WTC11 (cell line): ENCODE data around the gene AHRR. TPM values are rescaled to one million over a fixed set of nuclear protein-coding genes. Genes with fewer than 3 reads are reported as not detected.
A peak's percentile ranks its signal among the peaks of the same experiment; 100 is the strongest.

Experiments
- ATAC-seq: fragments of 200-7000 bp; cut with Tn5 transposase; 2 replicates; pipeline ENCODE4 v1.10.0; 2021; ENCODE audit warnings: mild to moderate bottlenecking, moderate library complexity
- CTCF ChIA-PET: fragments of 300-600 bp; sonication (Branson Sonifier 250); formaldehyde crosslinking; loops from one replicate; lab custom pipeline; 2021; ENCODE audit warnings: antibody characterized with exemption; lab: Charles Lee
- POLR2A ChIA-PET: fragments of 350-600 bp; sonication (Branson Sonifier 250); formaldehyde crosslinking; loops from one replicate; lab custom pipeline; 2021; ENCODE audit warnings: antibody characterized with exemption; lab: Charles Lee
- DNase-seq: peaks from one replicate; pipeline ENCODE4 v3.0.0; 2021; ENCODE audit warnings: low spot score
- H3K27ac Mint-ChIP-seq: 2 replicates; pipeline ENCODE4 v1.8.0; 2021; ENCODE audit warnings: mixed read lengths
- H3K27me3 Mint-ChIP-seq: 2 replicates; pipeline ENCODE4 v1.8.0; 2021; ENCODE audit warnings: low read depth, mild to moderate bottlenecking, moderate library complexity, mixed read lengths
- H3K36me3 Mint-ChIP-seq: 2 replicates; pipeline ENCODE4 v1.8.0; 2021; ENCODE audit warnings: mixed read lengths
- H3K4me1 Mint-ChIP-seq: 2 replicates; pipeline ENCODE4 v1.8.0; 2022; ENCODE audit warnings: mixed read lengths
- H3K4me3 Mint-ChIP-seq: 2 replicates; pipeline ENCODE4 v1.8.0; 2021; ENCODE audit warnings: mild to moderate bottlenecking, moderate library complexity, mixed read lengths
- H3K9me3 Mint-ChIP-seq: 2 replicates; pipeline ENCODE4 v1.8.0; 2021; ENCODE audit warnings: mixed read lengths
- GTF2I ChIP-seq: fragments of 250-450 bp; sonication (Bioruptor Pico); conservative IDR thresholded peaks from 2 replicates; pipeline ENCODE4 v1.4.0; 2021; ENCODE audit warnings: mild to moderate bottlenecking
- HMGA2 ChIP-seq: fragments of 250-450 bp; sonication (Bioruptor Pico); IDR thresholded peaks from 2 replicates; pipeline ENCODE4 v1.4.0; 2021; ENCODE audit warnings: mild to moderate bottlenecking, moderate library complexity
- KAT7 ChIP-seq: sonication (generic); formaldehyde crosslinking; IDR thresholded peaks from 2 replicates; pipeline ENCODE4 v1.8.1; 2023; ENCODE audit warnings: missing genetic modification reagents, mild to moderate bottlenecking, borderline replicate concordance
- NFYB ChIP-seq: sonication (generic); formaldehyde crosslinking; conservative IDR thresholded peaks from 2 replicates; pipeline ENCODE4 v1.8.0; 2022; ENCODE audit warnings: low read depth, missing genetic modification reagents
- RELA ChIP-seq: sonication (generic); formaldehyde crosslinking; IDR thresholded peaks from 2 replicates; pipeline ENCODE4 v1.8.1; 2022; ENCODE audit warnings: missing genetic modification reagents, mild to moderate bottlenecking, borderline replicate concordance
- RORB ChIP-seq: fragments of 250-450 bp; sonication (Bioruptor Pico); IDR thresholded peaks from 2 replicates; pipeline ENCODE4 v1.9.0; 2021; ENCODE audit warnings: mild to moderate bottlenecking
- SMAD4 ChIP-seq: sonication (generic); formaldehyde crosslinking; IDR thresholded peaks from 2 replicates; pipeline ENCODE4 v1.8.0; 2022; ENCODE audit warnings: mild to moderate bottlenecking, missing genetic modification reagents
- SOX15 ChIP-seq: fragments of 250-450 bp; sonication (Bioruptor Pico); IDR thresholded peaks from 2 replicates; pipeline ENCODE4 v1.9.0; 2021; ENCODE audit warnings: mild to moderate bottlenecking
- ZNF138 ChIP-seq: sonication (generic); formaldehyde crosslinking; conservative IDR thresholded peaks from 2 replicates; pipeline ENCODE4 v1.8.1; 2022; ENCODE audit warnings: mild to moderate bottlenecking, moderate library complexity, missing genetic modification reagents
- ZNF423 ChIP-seq: fragments of 250-450 bp; sonication (Bioruptor Pico); IDR thresholded peaks from 2 replicates; pipeline ENCODE4 v2.1.2; 2022; ENCODE audit warnings: mild to moderate bottlenecking, moderate library complexity
- total RNA-seq: library from RNA; stranded (reverse); gene quantifications from 3 replicates; pipeline ENCODE4 v1.2.3, GENCODE V29; 2021
- TF ChIP-seq, protein P1 (sequence below): sonication (generic); formaldehyde crosslinking; IDR thresholded peaks from 2 replicates; pipeline ENCODE4 v1.8.1; 2023; ENCODE audit warnings: mild to moderate bottlenecking, missing genetic modification reagents, borderline replicate concordance
- TF ChIP-seq, protein P2 (sequence below): fragments of 200-600 bp; IDR thresholded peaks from 2 replicates; pipeline ENCODE4 v1.8.0; 2022; ENCODE audit warnings: antibody characterized with exemption
- TF ChIP-seq, protein P3 (sequence below): sonication (generic); formaldehyde crosslinking; IDR thresholded peaks from 2 replicates; pipeline ENCODE4 v1.8.1; 2023; ENCODE audit warnings: mild to moderate bottlenecking, missing genetic modification reagents
- TF ChIP-seq, protein P4 (sequence below): sonication (generic); formaldehyde crosslinking; IDR thresholded peaks from 2 replicates; pipeline ENCODE4 v1.8.1; 2022; ENCODE audit warnings: mild to moderate bottlenecking, moderate library complexity, missing genetic modification reagents
- TF ChIP-seq, protein P5 (sequence below): sonication (generic); formaldehyde crosslinking; IDR thresholded peaks from 2 replicates; pipeline ENCODE4 v1.8.1; 2022; ENCODE audit warnings: low read depth, missing genetic modification reagents, borderline replicate concordance
- TF ChIP-seq, protein P6 (sequence below): fragments of 250-450 bp; sonication (Bioruptor Pico); IDR thresholded peaks from 2 replicates; pipeline ENCODE4 v1.8.0; 2021; ENCODE audit warnings: mild to moderate bottlenecking

Gene AHRR
- total RNA-seq, 1 experiment from 2014 or later, result 4.5 TPM

DNA sequence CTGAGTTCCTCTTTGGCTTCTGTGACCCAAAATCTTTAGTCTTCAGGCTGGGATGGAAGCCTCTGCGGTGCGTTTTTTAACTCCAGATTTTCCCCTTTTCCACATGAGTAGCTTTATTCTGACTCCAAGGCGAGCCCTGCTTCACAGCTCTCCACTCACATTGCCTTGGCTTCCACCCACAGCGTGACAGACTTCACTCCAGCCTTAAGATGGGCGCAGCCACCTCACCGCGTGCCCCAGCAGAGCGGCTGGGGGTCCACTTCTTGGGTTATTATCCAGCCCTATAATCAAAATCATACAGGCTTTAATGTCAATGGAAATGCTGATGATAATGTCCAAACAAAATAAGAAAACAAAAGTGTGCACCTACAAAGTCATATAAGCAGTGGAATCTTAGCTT, 122.7 kb downstream of the AHRR start (continued):
- TF ChIP-seq, protein P1, sequence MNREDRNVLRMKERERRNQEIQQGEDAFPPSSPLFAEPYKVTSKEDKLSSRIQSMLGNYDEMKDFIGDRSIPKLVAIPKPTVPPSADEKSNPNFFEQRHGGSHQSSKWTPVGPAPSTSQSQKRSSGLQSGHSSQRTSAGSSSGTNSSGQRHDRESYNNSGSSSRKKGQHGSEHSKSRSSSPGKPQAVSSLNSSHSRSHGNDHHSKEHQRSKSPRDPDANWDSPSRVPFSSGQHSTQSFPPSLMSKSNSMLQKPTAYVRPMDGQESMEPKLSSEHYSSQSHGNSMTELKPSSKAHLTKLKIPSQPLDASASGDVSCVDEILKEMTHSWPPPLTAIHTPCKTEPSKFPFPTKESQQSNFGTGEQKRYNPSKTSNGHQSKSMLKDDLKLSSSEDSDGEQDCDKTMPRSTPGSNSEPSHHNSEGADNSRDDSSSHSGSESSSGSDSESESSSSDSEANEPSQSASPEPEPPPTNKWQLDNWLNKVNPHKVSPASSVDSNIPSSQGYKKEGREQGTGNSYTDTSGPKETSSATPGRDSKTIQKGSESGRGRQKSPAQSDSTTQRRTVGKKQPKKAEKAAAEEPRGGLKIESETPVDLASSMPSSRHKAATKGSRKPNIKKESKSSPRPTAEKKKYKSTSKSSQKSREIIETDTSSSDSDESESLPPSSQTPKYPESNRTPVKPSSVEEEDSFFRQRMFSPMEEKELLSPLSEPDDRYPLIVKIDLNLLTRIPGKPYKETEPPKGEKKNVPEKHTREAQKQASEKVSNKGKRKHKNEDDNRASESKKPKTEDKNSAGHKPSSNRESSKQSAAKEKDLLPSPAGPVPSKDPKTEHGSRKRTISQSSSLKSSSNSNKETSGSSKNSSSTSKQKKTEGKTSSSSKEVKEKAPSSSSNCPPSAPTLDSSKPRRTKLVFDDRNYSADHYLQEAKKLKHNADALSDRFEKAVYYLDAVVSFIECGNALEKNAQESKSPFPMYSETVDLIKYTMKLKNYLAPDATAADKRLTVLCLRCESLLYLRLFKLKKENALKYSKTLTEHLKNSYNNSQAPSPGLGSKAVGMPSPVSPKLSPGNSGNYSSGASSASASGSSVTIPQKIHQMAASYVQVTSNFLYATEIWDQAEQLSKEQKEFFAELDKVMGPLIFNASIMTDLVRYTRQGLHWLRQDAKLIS (CRISPR knock-in tag), result no peak
- TF ChIP-seq ZNF423 (CRISPR knock-in tag), result no peak

DNA sequence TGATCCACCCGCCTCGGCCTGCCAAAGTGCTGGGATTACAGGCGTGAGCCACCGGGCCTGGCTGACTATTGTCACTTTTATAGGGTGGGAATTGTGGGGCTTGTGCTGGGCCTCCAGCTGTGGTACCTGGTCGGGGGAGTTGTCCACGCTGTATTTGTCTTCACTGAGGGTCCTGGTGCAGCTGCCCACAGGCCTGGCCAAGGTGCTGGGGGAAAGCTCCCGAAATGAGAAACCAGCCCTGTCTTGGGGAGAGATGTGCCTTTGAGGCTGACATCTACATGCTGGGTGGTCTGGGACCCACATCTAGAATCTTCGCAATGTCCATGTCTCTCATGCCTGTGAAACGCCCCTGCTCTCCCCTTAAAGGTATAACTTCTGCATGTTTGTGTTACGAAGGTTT, 124.1 kb downstream of the AHRR start:
- no peak overlapping the region for H3K4me3 Mint-ChIP-seq

DNA sequence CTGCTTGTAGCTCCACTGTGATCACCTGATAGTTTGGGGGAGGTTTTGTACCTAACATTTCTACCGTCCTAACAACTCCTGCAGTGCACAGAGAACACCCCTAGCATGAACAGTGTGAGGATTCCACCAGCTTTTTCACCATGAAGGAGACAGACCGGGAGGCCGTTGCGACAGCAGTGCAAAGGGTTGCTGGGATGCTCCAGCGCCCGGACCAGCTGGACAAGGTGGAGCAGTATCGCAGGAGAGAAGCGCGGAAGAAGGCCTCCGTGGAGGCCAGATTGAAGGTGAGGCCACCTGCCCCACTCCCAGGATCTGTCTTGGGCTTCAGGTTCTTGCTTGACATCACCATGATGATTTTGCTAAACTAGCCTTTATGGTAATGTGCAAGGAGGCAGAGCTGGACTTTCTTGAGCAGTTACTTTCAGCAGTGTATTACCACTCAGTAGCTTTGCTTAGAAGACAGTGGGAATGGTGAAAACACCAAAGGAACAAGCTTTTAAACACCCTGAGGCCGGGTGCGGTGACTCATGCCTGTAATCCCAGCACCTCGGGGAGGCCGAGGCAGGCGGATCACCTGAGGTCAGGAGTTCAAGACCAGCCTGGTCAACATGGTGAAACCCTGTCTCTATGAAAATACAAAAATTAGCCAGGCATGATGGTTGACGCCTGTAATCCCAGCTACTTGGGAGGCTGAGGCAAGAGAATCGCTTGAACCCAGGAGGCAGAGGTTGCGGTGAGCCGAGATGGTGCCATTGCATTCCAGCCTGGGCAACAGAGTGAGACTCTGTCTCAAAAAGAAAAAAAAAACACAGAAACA, 124.8 kb downstream of the AHRR start:
- ChIA-PET CTCF (interaction anchor here (0.6 to 3.7 kb wide), 66 partner anchors 9 to 502 kb away, joined by 3 to 33 read pairs (median 4); partner anchors contain the start of genes CCDC127, SDHA and SLC9A3), POLR2A (no interaction called here)
- Mint-ChIP-seq H3K4me3 (no peak overlapping the region), H3K36me3 (peaks cover 47% of the 10 kb centered on the region), H3K27me3 (peaks cover 5% of the 10 kb centered on the region), H3K27ac (peak overlapping the region; percentile 60; the same call in 1 of the 2 replicates), H3K4me1 (peaks cover 16% of the 10 kb centered on the region), H3K9me3 (no peaks in the 10 kb centered on the region)
- DNase-seq (no peak), ATAC-seq (no peak)
- TF ChIP-seq, protein P2, sequence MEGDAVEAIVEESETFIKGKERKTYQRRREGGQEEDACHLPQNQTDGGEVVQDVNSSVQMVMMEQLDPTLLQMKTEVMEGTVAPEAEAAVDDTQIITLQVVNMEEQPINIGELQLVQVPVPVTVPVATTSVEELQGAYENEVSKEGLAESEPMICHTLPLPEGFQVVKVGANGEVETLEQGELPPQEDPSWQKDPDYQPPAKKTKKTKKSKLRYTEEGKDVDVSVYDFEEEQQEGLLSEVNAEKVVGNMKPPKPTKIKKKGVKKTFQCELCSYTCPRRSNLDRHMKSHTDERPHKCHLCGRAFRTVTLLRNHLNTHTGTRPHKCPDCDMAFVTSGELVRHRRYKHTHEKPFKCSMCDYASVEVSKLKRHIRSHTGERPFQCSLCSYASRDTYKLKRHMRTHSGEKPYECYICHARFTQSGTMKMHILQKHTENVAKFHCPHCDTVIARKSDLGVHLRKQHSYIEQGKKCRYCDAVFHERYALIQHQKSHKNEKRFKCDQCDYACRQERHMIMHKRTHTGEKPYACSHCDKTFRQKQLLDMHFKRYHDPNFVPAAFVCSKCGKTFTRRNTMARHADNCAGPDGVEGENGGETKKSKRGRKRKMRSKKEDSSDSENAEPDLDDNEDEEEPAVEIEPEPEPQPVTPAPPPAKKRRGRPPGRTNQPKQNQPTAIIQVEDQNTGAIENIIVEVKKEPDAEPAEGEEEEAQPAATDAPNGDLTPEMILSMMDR, result no peak
- TF ChIP-seq RORB (CRISPR knock-in tag), result no peak
- TF ChIP-seq SOX15 (CRISPR knock-in tag), result no peak
- no peak for TF ChIP-seq KAT7 (CRISPR knock-in tag)
- TF ChIP-seq ZNF138 (CRISPR knock-in tag), result no peak
- TF ChIP-seq HMGA2 (CRISPR knock-in tag), result no peak
- no peak for TF ChIP-seq SMAD4 (CRISPR knock-in tag)
- TF ChIP-seq NFYB (CRISPR knock-in tag), result no peak

More for the DNA sequence above, 124.1 kb downstream of the AHRR start:
- CTCF ChIA-PET, result interaction anchor here (1.6 to 3.7 kb wide), 6 partner anchors 14 to 129 kb away, joined by 5 to 33 read pairs (median 14); no protein-coding TSS in a partner anchor
- POLR2A ChIA-PET, result interaction anchor here (0.7 kb wide), 1 partner anchor 223 kb away, joined by 6 read pairs; no protein-coding TSS in a partner anchor
- Mint-ChIP-seq H3K9me3 (no peaks in the 10 kb centered on the region), H3K36me3 (peaks cover 41% of the 10 kb centered on the region), H3K4me1 (peaks cover 16% of the 10 kb centered on the region), H3K27me3 (peaks cover 5% of the 10 kb centered on the region), H3K27ac (peak overlapping the region; percentile 60; the same call in 1 of the 2 replicates)
- DNase-seq (no peak), ATAC-seq (no peak)
- TF ChIP-seq, protein P3, sequence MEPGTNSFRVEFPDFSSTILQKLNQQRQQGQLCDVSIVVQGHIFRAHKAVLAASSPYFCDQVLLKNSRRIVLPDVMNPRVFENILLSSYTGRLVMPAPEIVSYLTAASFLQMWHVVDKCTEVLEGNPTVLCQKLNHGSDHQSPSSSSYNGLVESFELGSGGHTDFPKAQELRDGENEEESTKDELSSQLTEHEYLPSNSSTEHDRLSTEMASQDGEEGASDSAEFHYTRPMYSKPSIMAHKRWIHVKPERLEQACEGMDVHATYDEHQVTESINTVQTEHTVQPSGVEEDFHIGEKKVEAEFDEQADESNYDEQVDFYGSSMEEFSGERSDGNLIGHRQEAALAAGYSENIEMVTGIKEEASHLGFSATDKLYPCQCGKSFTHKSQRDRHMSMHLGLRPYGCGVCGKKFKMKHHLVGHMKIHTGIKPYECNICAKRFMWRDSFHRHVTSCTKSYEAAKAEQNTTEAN (CRISPR knock-in tag), result no peak
- TF ChIP-seq, protein P4, sequence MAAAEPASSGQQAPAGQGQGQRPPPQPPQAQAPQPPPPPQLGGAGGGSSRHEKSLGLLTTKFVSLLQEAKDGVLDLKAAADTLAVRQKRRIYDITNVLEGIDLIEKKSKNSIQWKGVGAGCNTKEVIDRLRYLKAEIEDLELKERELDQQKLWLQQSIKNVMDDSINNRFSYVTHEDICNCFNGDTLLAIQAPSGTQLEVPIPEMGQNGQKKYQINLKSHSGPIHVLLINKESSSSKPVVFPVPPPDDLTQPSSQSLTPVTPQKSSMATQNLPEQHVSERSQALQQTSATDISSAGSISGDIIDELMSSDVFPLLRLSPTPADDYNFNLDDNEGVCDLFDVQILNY, result no peak
- no peak for TF ChIP-seq ZNF138 (CRISPR knock-in tag)
- TF ChIP-seq, protein P5, sequence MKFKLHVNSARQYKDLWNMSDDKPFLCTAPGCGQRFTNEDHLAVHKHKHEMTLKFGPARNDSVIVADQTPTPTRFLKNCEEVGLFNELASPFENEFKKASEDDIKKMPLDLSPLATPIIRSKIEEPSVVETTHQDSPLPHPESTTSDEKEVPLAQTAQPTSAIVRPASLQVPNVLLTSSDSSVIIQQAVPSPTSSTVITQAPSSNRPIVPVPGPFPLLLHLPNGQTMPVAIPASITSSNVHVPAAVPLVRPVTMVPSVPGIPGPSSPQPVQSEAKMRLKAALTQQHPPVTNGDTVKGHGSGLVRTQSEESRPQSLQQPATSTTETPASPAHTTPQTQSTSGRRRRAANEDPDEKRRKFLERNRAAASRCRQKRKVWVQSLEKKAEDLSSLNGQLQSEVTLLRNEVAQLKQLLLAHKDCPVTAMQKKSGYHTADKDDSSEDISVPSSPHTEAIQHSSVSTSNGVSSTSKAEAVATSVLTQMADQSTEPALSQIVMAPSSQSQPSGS (CRISPR knock-in tag), result no peak
- TF ChIP-seq RELA, result no peak
- TF ChIP-seq GTF2I (CRISPR knock-in tag), result no peak
- TF ChIP-seq, protein P6, sequence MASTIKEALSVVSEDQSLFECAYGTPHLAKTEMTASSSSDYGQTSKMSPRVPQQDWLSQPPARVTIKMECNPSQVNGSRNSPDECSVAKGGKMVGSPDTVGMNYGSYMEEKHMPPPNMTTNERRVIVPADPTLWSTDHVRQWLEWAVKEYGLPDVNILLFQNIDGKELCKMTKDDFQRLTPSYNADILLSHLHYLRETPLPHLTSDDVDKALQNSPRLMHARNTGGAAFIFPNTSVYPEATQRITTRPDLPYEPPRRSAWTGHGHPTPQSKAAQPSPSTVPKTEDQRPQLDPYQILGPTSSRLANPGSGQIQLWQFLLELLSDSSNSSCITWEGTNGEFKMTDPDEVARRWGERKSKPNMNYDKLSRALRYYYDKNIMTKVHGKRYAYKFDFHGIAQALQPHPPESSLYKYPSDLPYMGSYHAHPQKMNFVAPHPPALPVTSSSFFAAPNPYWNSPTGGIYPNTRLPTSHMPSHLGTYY (CRISPR knock-in tag), result no peak
